Right lobe of liver (tissue), 6 donors: Measurements from ENCODE around the gene ATP1B3. TPM values are rescaled to one million over a fixed set of nuclear protein-coding genes. Genes with fewer than 3 reads are reported as not detected.
A peak's percentile ranks its signal among the peaks of the same experiment; 100 is the strongest.

ENCODE experiments used
- ATAC-seq, 4 donors: fragments of 200-7000 bp; cut with Tn5 transposase; one replicate each; pipeline ENCODE4 v1.9.1; 2020; ENCODE audit warnings: mild to moderate bottlenecking in 4 of 4, moderate library complexity in 4 of 4
- DNase-seq, 3 donors: peaks; one replicate each; pipeline ENCODE4 v3.0.0-alpha.2; 2020
- H3K27ac ChIP-seq, 3 donors: fragments of 200-600 bp; one replicate each; pipeline ENCODE4 v1.8.0; 2022
- H3K27me3 ChIP-seq, 2 donors: fragments of 200-600 bp; one replicate each; pipeline ENCODE4 v1.8.0; 2022
- H3K36me3 ChIP-seq, 4 donors: fragments of 200-600 bp; sonication (generic) in 1 of 4; one replicate each; pipeline versions ENCODE4 v1.5.1 to v1.8.0; 2017 to 2022; ENCODE audit warnings: control low read depth in 1 of 4
- H3K4me1 ChIP-seq, 4 donors: fragments of 200-600 bp; sonication (generic) in 1 of 4; one replicate each; pipeline versions ENCODE4 v1.5.1 to v1.8.0; 2017 to 2022; ENCODE audit warnings: control low read depth in 1 of 4
- H3K4me3 ChIP-seq, 3 donors: fragments of 200-600 bp; one replicate each; pipeline ENCODE4 v1.8.0; 2022
- H3K9me3 ChIP-seq, 4 donors: fragments of 200-600 bp; sonication (generic) in 1 of 4; one replicate each; pipeline versions ENCODE4 v1.5.1 to v1.8.0; 2017 to 2022; ENCODE audit warnings: control low read depth in 1 of 4
- CTCF ChIP-seq, 4 donors: fragments of 200-600 bp in 3 of 4; fragments of 450-650 bp in 1 of 4; IDR thresholded peaks; one replicate each; pipeline versions ENCODE4 v1.5.1 to v1.8.0; 2016 to 2022; ENCODE audit warnings: antibody characterized with exemption in 4 of 4, mild to moderate bottlenecking in 2 of 4
- POLR2A ChIP-seq: fragments of 450-650 bp; IDR thresholded peaks from one replicate; pipeline ENCODE4 v1.6.1; 2017; ENCODE audit warnings: antibody characterized with exemption, mild to moderate bottlenecking
- WGBS: methylation state at CpG from one replicate; pipeline ENCODE4 v1.1.6; 2018; ENCODE audit warnings: low coverage, low lambda C conversion rate; ENCODE audit not compliant: insufficient coverage; ENCODE audit errors: missing lambda C conversion rate; 5-methylcytosine and 5-hydroxymethylcytosine counted together
- intact Hi-C, 2 donors: fragments of 100-400 bp; cut with DNase I; formaldehyde crosslinking; loops; one replicate each; pipeline versions ENCODE4 v1.11.2 to v1.14.1; 2022
- total RNA-seq, 6 experiments: library from RNA; depleted of rRNA in 2 of 6; stranded (reverse); fragments of >200 nt in 2 of 6; fragmentation: NEBNext Ultra II Directional in 3 of 6; extraction: Animal tissue kit (Norgen Biotek cat#: 25700) in 3 of 6; gene quantifications; one replicate each; pipeline versions ENCODE4 v1.1.0 to v1.2.4, GENCODE V29; 2016 to 2023
- donor health status: DM: no; HTN: yes; CAD: no.
- donor health status: DM: no; HTN: no; CAD: no.
- donor health status: DM: no; HTN: no; CAD: no.
- donor health status: DM: no; HTN: yes; CAD: no.
- donor health status: DM: no; HTN: yes; CAD: no.

Gene ATP1B3
- total RNA-seq, 6 experiments from 2014 or later, result 6.6 to 19.4 (median 9.3) TPM

GRCh38 chr3:141863491-141863890 lies 13.0 kb upstream of the ATP1B3 start:
- no peaks in the 10 kb centered on the region for H3K36me3 ChIP-seq
- H3K9me3 ChIP-seq, result no peaks in the 10 kb centered on the region
- DNase-seq (no peak), ATAC-seq (peak in 3 of 4 donors; percentile 26 to 56 (median 30))
- TF ChIP-seq POLR2A (no peak), CTCF (IDR thresholded peaks at IDR 0.05) (no peak)
- intact Hi-C loops, result no loop called here
- H3K27ac ChIP-seq, result no peak overlapping the region
- no peak overlapping the region for H3K4me3 ChIP-seq
- no peaks in the 10 kb centered on the region for H3K4me1 ChIP-seq
- H3K27me3 ChIP-seq, result no peaks in the 10 kb centered on the region
- WGBS, result 9% methylated on average over 1 of the region's 1 CpG

- intact Hi-C loops, result no loop called here
- DNase-seq (no peak), ATAC-seq (no peak)
- Histone ChIP-seq H3K4me3 (no peak overlapping the region), H3K4me1 (no peaks in the 10 kb centered on the region), H3K27ac (no peak overlapping the region), H3K9me3 (no peaks in the 10 kb centered on the region), H3K36me3 (no peaks in the 10 kb centered on the region), H3K27me3 (no peaks in the 10 kb centered on the region)
- WGBS, result 73% methylated on average over 4 of the region's 4 CpGs
- TF ChIP-seq CTCF (IDR thresholded peaks at IDR 0.05) (no peak), POLR2A (no peak)
Observed at GRCh38 chr3:141864281-141864970, 12.0 kb upstream of the ATP1B3 start.

- Histone ChIP-seq H3K36me3 (no peaks in the 10 kb centered on the region), H3K4me3 (no peak overlapping the region)
- ATAC-seq, result no peak
Observed at GRCh38 chr3:141865101-141865500, 11.3 kb upstream of the ATP1B3 start.

GRCh38 chr3:141870091-141870687 lies 6.3 kb upstream of the ATP1B3 start:
- no peaks in the 10 kb centered on the region for H3K36me3 ChIP-seq
- ATAC-seq (no peak), DNase-seq (no peak)
- H3K4me3 ChIP-seq, result no peak overlapping the region
- intact Hi-C loops, result no loop called here
- H3K4me1 ChIP-seq, result no peaks in the 10 kb centered on the region
- H3K27ac ChIP-seq, result no peak overlapping the region
- TF ChIP-seq POLR2A, result no peak
- no peak for TF ChIP-seq CTCF (IDR thresholded peaks at IDR 0.05)
- WGBS, result 69% methylated on average over 6 of the region's 6 CpGs
- H3K9me3 ChIP-seq, result no peaks in the 10 kb centered on the region
- H3K27me3 ChIP-seq, result no peaks in the 10 kb centered on the region

More at GRCh38 chr3:141865101-141865500, 11.3 kb upstream of the ATP1B3 start:
- H3K9me3 ChIP-seq, result no peaks in the 10 kb centered on the region
- WGBS, result 88% methylated on average over 9 of the region's 9 CpGs
- no peak for DNase-seq
- H3K27me3 ChIP-seq, result no peaks in the 10 kb centered on the region
- TF ChIP-seq CTCF (IDR thresholded peaks at IDR 0.05), result no peak
- TF ChIP-seq POLR2A, result no peak
- intact Hi-C loops, result no loop called here
- H3K4me1 ChIP-seq, result no peaks in the 10 kb centered on the region
- no peak overlapping the region for H3K27ac ChIP-seq
